Chondrocyte (in vitro differentiated cells): ENCODE measurements around the gene DMD. TPM values are rescaled to one million over a fixed set of nuclear protein-coding genes. Genes with fewer than 3 reads are reported as not detected.
A peak's percentile ranks its signal among the peaks of the same experiment; 100 is the strongest.

ENCODE experiments used
- DNase-seq: peaks from one replicate; pipeline ENCODE4 v3.0.0; 2021; ENCODE audit warnings: mixed read lengths, low spot score
- H3K27ac Mint-ChIP-seq: one replicate; pipeline ENCODE4 v1.8.0; 2021; ENCODE audit warnings: mild to moderate bottlenecking, moderate library complexity, mixed read lengths; ENCODE audit not compliant: unreplicated experiment
- H3K27me3 Mint-ChIP-seq: 2 replicates; pipeline ENCODE4 v1.8.0; 2021; ENCODE audit warnings: low read depth, mixed read lengths
- H3K36me3 Mint-ChIP-seq: 2 replicates; pipeline ENCODE4 v1.8.0; 2021; ENCODE audit warnings: low read depth, mixed read lengths
- H3K4me1 Mint-ChIP-seq: 2 replicates; pipeline ENCODE4 v1.8.0; 2021; ENCODE audit warnings: low read depth, mild to moderate bottlenecking, mixed read lengths
- H3K4me3 Mint-ChIP-seq: one replicate; pipeline ENCODE4 v1.8.0; 2021; ENCODE audit warnings: mild to moderate bottlenecking, moderate library complexity, mixed read lengths; ENCODE audit not compliant: unreplicated experiment
- H3K9me3 Mint-ChIP-seq: 2 replicates; pipeline ENCODE4 v1.8.0; 2021; ENCODE audit warnings: low read depth, mixed read lengths
- total RNA-seq: library from RNA; stranded (reverse); gene quantifications from 3 replicates; pipeline ENCODE4 v1.2.1, GENCODE V29; 2021
- TF ChIP-seq, protein P1 (sequence below): fragments of 200-600 bp; sonication (generic); IDR thresholded peaks from 2 replicates; pipeline ENCODE4 v1.5.0; 2021; ENCODE audit warnings: antibody characterized with exemption, mild to moderate bottlenecking, moderate library complexity

The DMD gene
- total RNA-seq, 1 donor from 2014 or later: 201 TPM

DNA sequence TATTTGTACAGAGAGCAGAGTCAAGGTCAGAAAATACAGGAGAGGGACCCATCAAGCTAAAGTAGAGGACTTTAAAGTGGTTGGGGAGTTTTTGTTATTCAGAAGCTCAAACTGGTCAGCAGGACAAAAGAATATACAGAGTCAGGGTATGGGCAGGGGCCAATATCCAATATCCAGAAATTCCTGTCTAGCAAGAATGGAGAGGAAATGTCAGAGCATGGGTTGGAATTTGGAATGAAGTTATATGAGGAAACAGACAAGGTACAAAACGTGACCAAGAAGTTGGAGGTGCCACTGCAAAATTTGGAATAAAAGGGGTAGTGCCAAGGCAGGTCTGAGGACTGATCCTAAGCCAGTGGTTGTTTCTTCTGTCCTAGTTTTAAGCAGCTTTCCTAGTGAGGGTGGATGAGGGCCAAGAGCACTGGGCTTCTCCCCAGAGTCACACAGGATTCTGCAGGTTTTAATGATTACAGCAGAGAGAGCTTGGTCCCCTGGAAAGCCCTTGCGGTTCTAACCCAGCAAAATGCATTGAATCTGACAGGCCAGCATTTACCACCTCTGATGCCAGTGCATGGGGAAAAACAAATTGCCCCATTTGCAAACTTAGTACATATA lies 1834.8 kb downstream of the DMD start:
- Mint-ChIP-seq H3K27ac (peak overlapping the region; percentile 9), H3K36me3 (peaks cover 2% of the 10 kb centered on the region), H3K9me3 (peaks cover 6% of the 10 kb centered on the region), H3K4me3 (no peak overlapping the region), H3K27me3 (no peaks in the 10 kb centered on the region), H3K4me1 (peaks cover 7% of the 10 kb centered on the region)
- TF ChIP-seq, protein P1, sequence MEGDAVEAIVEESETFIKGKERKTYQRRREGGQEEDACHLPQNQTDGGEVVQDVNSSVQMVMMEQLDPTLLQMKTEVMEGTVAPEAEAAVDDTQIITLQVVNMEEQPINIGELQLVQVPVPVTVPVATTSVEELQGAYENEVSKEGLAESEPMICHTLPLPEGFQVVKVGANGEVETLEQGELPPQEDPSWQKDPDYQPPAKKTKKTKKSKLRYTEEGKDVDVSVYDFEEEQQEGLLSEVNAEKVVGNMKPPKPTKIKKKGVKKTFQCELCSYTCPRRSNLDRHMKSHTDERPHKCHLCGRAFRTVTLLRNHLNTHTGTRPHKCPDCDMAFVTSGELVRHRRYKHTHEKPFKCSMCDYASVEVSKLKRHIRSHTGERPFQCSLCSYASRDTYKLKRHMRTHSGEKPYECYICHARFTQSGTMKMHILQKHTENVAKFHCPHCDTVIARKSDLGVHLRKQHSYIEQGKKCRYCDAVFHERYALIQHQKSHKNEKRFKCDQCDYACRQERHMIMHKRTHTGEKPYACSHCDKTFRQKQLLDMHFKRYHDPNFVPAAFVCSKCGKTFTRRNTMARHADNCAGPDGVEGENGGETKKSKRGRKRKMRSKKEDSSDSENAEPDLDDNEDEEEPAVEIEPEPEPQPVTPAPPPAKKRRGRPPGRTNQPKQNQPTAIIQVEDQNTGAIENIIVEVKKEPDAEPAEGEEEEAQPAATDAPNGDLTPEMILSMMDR: no peak
- no peak for DNase-seq

DNA sequence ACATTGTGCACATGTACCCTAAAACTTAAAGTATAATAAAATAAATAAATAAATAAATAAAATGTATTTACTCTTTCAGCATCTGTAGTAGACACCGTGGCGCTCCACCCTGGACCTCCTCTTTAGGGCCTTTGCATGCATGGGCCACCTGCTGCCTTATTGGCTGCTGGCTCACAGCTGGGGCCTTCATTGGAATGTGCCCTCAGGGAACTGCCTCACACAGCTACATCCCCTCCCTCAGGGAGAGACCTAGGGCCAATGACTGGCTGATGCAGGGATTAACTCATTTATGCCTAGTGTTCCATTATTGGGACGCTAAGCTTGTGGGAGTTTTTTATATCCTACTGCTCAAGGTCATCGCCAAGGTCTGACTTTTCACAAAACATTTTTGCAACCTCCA lies 1836.6 kb downstream of the DMD start:
- Mint-ChIP-seq H3K9me3 (peaks cover 19% of the 10 kb centered on the region), H3K4me1 (peaks cover 7% of the 10 kb centered on the region), H3K36me3 (peaks cover 2% of the 10 kb centered on the region), H3K27me3 (no peaks in the 10 kb centered on the region), H3K4me3 (no peak overlapping the region), H3K27ac (no peak overlapping the region)
- TF ChIP-seq, protein P1: no peak
- no peak for DNase-seq

DNA sequence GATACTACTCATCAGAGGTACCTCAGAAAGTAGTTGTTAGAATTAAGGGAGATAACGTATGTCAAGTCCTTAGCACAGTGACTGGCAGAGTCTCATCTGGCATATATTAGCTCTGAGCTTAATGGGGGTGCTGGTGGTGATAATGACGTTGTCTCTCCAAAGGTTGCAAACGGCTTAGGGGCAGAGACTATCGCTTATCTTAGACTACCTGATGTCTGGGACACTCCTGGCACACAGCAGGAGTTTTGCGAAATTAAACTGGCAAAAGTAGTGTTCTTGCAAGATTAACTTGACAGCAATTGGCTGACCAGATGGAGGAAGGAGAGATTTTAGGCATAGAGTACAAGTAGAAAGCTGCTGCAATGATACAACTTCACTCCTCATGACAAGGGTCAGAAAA lies 1839.4 kb downstream of the DMD start:
- TF ChIP-seq, protein P1: no peak
- Mint-ChIP-seq H3K4me3 (no peak overlapping the region), H3K27ac (no peak overlapping the region), H3K9me3 (peaks cover 25% of the 10 kb centered on the region), H3K36me3 (peaks cover 2% of the 10 kb centered on the region), H3K4me1 (peaks cover 16% of the 10 kb centered on the region), H3K27me3 (no peaks in the 10 kb centered on the region)
- DNase-seq: no peak

DNA sequence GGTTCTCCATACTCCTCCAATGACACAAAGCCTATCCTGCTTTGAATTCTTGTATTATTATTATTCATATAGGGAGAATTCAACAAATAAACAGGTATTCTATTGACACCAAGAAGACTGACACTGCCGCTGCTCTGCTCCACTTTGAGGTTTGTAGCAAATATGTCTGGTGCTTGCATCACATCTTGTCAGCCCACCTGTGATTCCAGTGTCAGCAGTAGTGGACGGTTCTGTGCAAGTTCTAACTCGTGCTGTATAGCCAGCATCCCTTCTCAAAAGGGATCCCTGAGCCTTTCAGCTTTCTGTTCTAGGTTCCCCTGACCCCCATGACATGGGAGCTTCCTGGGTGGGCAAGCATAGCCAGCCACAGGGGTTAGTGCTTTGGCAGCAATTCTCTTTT lies 1843.5 kb downstream of the DMD start:
- H3K27me3 Mint-ChIP-seq: no peaks in the 10 kb centered on the region
- no peaks in the 10 kb centered on the region for H3K36me3 Mint-ChIP-seq
- no peak overlapping the region for H3K27ac Mint-ChIP-seq
- H3K9me3 Mint-ChIP-seq: peaks cover 28% of the 10 kb centered on the region
- DNase-seq: no peak
- no peak overlapping the region for H3K4me3 Mint-ChIP-seq
- H3K4me1 Mint-ChIP-seq: peaks cover 19% of the 10 kb centered on the region
- TF ChIP-seq, protein P1: no peak

DNA sequence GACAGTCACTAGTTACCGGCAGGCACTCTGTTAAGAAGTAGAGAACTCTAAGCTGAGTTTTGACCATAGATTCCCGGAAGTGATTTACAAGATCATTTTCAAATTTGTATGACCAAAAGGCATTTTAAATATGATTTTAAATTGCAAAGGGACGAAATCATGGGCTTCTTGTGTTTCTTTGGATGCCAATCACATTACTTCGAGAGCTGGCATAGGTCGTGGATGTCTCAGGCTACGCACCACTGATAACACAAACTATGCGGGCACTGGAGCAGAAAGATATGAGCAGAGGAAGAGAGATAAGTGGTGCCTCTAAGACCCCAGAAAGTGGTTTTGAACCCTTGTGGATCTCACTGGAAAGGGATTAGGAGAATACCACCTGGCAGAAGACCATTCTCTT lies 1845.3 kb downstream of the DMD start:
- peaks cover 20% of the 10 kb centered on the region for H3K9me3 Mint-ChIP-seq
- H3K36me3 Mint-ChIP-seq: no peaks in the 10 kb centered on the region
- H3K4me3 Mint-ChIP-seq: no peak overlapping the region
- H3K27me3 Mint-ChIP-seq: no peaks in the 10 kb centered on the region
- TF ChIP-seq, protein P1: no peak
- peaks cover 19% of the 10 kb centered on the region for H3K4me1 Mint-ChIP-seq
- no peak for DNase-seq
- no peak overlapping the region for H3K27ac Mint-ChIP-seq
